ENCODE data around the gene MAP3K13.

DNA sequence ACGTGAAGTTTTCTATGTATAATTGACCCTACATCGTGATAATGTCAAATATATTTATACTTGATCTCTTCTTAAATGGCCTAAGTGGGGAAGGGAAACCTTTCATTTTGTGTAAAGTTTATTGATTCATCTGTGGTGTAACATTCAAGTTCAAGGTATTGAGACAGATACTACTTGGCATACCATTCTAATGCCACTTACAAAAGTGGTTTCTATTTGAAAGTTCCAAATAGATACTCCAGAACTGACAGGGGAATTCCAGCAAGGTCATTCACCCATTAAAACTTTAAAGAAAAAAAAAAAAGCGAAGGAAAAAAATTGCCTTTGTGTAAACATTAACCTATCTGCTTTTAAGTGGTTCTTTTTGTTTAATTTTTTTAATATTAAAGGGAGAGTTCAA lies 45.3 kb upstream of the MAP3K13 start:
- TF ChIP-seq TAF1 (IDR thresholded peaks at IDR 0.05; ENCODE audit: borderline replicate concordance, low read depth, low read length) (no peak), POLR2A (IDR thresholded peaks at IDR 0.05; ENCODE audit: low read depth, low read length) (no peak)

All from GM12892 (cell line).